GM23338 (cell line): ENCODE data around the gene OSBPL10.

Experiments used
- ETS1 ChIP-seq: IDR thresholded peaks from 2 replicates; pipeline ENCODE4 v1.6.1; 2016; ENCODE audit warnings: antibody characterized with exemption
- EZH2 ChIP-seq: fragments of 200-600 bp; sonication (generic); IDR thresholded peaks from one replicate; pipeline ENCODE4 v1.8.0; 2017; ENCODE audit warnings: antibody characterized with exemption, mild to moderate bottlenecking, low read depth; ENCODE audit not compliant: unreplicated experiment
- EZH2phosphoT487 ChIP-seq: fragments of 200-600 bp; sonication (generic); IDR thresholded peaks from one replicate; pipeline ENCODE4 v1.8.1; 2018; ENCODE audit warnings: antibody characterized with exemption; ENCODE audit not compliant: unreplicated experiment
- POLR2AphosphoS5 ChIP-seq: IDR thresholded peaks from 2 replicates; pipeline ENCODE4 v1.6.1; 2016; ENCODE audit warnings: antibody characterized with exemption, low read depth
- REST ChIP-seq: IDR thresholded peaks from one replicate; pipeline ENCODE4 v1.6.1; 2018; ENCODE audit warnings: antibody characterized with exemption; ENCODE audit not compliant: unreplicated experiment
- TF ChIP-seq, protein P1 (sequence below), 2 experiments: fragments of 200-600 bp in 1 of 2; sonication (generic) in 1 of 2; conservative IDR thresholded peaks; 2 replicates each; pipeline versions ENCODE4 v1.5.1 to v1.6.1; 2016 to 2017; ENCODE audit warnings: antibody characterized with exemption in 2 of 2, low read depth in 2 of 2, mild to moderate bottlenecking in 2 of 2, moderate library complexity in 1 of 2

DNA sequence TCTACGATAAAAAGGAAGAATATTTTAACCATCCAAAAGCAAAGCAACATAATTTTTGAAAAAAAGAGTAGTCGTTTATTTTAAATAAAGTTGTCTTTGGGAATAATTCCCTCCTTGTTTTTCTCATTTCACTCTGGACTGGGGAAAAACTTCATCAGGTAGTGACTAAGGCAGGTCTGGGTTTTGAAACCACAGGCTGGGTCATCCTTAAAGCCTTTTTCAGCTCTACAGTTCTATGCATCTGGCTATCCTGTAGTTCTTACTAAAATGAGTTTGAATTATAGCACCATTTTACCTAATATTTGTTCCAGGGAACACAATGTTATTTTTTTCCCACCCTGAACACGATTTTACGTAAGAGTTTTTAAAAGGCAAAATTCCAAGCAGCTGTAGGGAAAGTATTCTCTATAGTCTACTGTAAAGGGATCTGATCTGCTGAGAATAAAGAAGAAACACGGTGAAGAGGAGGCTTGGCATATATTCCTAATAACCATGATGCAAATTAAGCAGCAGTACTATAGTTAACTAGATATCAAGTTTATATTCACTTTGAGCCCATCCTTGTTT lies 107.7 kb downstream of the OSBPL10 start:
- TF ChIP-seq, protein P1, sequence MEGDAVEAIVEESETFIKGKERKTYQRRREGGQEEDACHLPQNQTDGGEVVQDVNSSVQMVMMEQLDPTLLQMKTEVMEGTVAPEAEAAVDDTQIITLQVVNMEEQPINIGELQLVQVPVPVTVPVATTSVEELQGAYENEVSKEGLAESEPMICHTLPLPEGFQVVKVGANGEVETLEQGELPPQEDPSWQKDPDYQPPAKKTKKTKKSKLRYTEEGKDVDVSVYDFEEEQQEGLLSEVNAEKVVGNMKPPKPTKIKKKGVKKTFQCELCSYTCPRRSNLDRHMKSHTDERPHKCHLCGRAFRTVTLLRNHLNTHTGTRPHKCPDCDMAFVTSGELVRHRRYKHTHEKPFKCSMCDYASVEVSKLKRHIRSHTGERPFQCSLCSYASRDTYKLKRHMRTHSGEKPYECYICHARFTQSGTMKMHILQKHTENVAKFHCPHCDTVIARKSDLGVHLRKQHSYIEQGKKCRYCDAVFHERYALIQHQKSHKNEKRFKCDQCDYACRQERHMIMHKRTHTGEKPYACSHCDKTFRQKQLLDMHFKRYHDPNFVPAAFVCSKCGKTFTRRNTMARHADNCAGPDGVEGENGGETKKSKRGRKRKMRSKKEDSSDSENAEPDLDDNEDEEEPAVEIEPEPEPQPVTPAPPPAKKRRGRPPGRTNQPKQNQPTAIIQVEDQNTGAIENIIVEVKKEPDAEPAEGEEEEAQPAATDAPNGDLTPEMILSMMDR (conservative IDR thresholded peaks at IDR 0.05; ENCODE audit: low read depth in 2 of 2): no peak
- TF ChIP-seq EZH2 (no peak), EZH2phosphoT487 (no peak), REST (no peak), POLR2AphosphoS5 (no peak), ETS1 (no peak)
